ENCODE data around the gene SLC38A7.
A peak's percentile ranks its signal among the peaks of the same experiment; 100 is the strongest.

Gene SLC38A7

GRCh38 chr16:58635502-58635901, 49.1 kb downstream of the SLC38A7 start:
- no peak for DNase-seq (ENCODE audit: low read depth)

GRCh38 chr16:58634265-58634802, 50.2 kb downstream of the SLC38A7 start:
- no peak for DNase-seq (ENCODE audit: low read depth)

- peak; percentile 96 for DNase-seq (ENCODE audit: low read depth)
Measured at GRCh38 chr16:58629733-58630640, 54.6 kb downstream of the SLC38A7 start, which contains the start of gene CNOT1. TSS of gene CNOT1 (minus strand) at chr16:58629826. CDS start at chr16:58599337, 30,489 bp downstream.

GRCh38 chr16:58628845-58629732, 55.5 kb downstream of the SLC38A7 start:
- peak; percentile 21 for DNase-seq (ENCODE audit: low read depth)

GRCh38 chr16:58624209-58624608, 60.4 kb downstream of the SLC38A7 start:
- DNase-seq (ENCODE audit: low read depth): no peak

GRCh38 chr16:58620396-58620795, 64.2 kb downstream of the SLC38A7 start:
- DNase-seq (ENCODE audit: low read depth): no peak

GRCh38 chr16:58615280-58615679, 69.3 kb downstream of the SLC38A7 start:
- DNase-seq (ENCODE audit: low read depth): no peak
